Superior temporal gyrus (tissue), 1 donor: ENCODE results near the gene ZNF83.
A peak's percentile ranks its signal among the peaks of the same experiment; 100 is the strongest.
"Not testable (repeated sequence)": the region's sequence is repeated elsewhere in the genome, so short reads cannot be mapped to it uniquely, and the experiment has no call there.

Experiments used
- DNase-seq: peaks from one replicate; pipeline ENCODE4 v3.0.0-alpha.2; 2016; ENCODE audit errors: extremely low spot score

The ZNF83 gene

GRCh38 chr19:52637718-52638585 is at the start of gene ZNF83:
ZNF83 (minus strand) TSS chr19:52638355.
- peak; percentile 84 for DNase-seq

DNA sequence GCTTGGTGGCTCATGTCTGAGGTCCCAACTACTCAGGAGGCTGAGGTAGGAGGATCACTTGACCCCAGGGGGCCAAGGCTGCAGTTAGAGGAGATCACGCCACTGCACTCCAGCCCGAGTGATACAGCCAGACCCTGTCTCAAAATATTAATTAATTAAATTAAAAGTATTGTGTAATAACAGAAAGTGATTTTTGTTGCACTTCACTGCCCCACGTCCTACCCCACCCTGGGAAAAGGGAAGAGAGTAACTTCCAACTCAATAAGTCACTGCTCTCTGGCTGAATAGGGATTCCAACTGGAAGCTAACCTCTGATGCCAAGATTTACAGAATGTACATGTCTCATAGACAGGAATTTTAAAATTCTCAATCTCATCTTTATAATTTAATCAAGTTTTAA is 49.5 kb upstream of the ZNF83 start:
- DNase-seq = no peak

DNA sequence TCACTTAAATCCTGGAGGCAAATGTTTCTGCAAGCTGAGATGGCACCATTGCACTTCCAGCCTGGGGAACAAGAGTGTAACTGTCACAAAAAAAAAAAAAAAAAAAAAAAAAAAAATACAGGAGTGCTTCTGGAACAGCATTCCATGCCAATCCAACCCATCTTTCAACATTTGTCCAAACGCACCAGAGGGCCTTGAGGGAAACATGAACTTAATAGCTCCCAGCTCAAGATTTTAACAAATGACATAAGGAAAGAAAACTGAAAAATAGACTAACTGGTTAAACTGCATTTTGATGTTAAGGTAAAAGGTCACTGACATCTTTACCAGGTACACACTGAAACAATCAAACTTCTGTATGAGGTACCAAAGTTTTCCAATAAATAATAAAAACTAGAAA is 47.7 kb upstream of the ZNF83 start:
- no peak for DNase-seq

GRCh38 chr19:52681216-52681615 is 43.1 kb upstream of the ZNF83 start:
- DNase-seq = not testable (repeated sequence)

DNA sequence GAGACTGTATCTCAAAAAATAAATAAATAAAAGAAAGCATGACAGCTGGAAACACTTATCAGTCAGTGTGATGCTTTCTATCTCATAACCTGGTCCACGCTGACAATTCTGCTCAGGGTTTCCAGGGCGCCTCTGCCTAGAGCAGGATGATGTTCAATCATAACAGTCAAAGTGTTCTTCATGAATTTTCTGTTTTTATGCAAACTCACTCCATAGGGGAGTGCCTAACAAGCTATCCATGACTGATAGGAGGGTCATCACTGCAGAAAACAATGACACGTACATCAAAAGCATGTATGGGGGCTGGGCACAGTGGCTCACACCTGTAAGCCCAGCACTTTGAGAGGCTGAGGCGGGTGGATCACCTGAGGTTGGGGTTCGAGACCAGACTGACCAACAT is 41.4 kb upstream of the ZNF83 start:
- no peak for DNase-seq

- not testable (repeated sequence) for DNase-seq
These were observed 37.1 kb upstream of the ZNF83 start for GRCh38 chr19:52675239-52675638.

DNA sequence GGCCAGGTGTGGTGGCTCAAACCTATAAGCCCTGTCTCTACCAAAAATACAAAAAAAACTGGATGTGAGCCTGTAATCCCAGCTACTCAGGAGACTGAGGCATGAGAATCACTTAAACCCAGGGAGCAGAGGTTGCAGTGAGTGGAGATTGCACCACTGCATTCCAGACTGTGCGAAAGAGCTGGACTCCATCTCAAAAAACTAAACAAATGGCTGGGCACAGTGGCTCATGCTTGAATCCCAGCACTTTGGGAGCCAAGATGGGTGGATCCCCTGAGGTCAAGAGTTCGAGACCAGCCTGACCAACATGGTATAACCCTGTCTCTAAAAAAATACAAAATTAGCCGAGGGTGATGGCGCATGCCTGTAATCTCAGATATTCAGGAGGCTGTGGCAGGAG is 34.9 kb upstream of the ZNF83 start:
- DNase-seq = no peak

DNA sequence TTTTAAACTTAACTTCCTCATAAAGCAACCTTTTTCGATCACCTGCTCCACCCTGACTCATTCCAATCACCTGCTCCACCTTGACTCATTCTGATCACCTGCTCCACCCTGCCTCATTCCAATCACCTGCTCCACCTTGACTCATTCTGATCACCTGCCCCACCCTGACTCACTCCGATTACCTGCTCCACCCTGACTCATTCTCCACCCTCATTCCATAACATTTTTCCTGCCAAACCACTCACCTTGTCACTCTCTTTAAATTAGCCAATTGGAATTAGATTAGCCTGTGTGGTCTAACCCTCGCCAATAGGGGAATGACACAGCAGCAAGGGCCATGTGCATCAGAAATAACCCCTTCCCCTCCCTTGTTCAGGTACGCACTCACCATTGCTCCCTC is 31.9 kb upstream of the ZNF83 start:
- no peak for DNase-seq

DNA sequence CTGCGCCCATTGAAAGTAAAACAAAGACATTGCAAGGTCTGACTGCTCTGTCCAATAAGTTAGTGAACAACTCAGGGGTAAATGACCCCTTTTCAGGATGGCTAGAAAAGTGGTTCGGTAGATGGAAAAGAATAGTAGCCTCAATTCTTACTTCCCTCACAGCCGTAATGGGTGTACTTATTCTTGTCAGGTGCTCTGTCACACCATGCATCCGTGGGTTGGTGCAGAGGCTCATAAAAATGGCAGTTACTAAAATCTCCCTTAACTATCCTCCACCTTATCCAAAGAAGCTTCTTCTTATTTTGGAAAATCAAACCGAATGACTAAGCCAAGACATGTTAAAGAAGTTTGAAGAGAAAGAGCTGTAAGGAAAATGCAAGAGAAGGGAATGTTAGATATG is 31.4 kb upstream of the ZNF83 start:
- no peak for DNase-seq

GRCh38 chr19:52667972-52668371 is 29.8 kb upstream of the ZNF83 start:
- DNase-seq = no peak

DNA sequence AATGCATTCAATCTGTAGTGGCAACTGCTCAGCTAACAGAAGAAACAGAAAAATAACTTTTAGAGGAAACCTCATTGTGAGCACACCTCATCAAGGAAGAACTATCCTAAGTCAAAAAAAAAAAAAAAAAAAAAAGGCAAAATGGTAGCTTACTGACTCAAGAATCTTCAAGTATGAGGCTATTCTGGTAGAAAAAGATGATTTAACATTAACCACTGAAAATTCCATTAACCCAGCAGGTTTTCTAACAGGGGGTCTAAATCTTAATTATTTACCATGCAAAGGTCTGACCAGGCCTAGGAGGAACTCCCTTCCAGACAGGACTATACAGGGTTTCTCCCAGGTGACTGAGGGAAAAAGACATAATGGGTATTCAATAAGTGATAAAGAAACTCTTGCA is 28.4 kb upstream of the ZNF83 start:
- DNase-seq = no peak

DNA sequence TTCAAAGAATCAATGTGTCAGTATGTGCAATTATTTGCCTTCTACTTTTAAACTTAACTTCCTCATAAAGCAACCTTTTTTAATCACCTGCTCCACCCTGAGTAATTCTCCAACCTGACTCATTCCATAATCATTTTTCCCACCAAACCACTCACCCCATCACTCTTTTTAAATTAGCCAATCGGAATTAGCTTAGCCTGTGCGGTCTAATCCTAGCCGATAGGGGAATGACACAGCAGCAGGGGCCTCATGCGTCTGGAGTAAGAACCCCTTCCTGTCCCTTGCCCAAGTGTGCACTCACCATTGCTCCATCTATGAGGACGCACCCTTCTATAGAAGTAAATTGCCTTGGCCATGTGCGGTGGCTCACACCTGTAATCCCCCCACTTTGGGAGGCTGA is 27.4 kb upstream of the ZNF83 start:
- DNase-seq = no peak

DNA sequence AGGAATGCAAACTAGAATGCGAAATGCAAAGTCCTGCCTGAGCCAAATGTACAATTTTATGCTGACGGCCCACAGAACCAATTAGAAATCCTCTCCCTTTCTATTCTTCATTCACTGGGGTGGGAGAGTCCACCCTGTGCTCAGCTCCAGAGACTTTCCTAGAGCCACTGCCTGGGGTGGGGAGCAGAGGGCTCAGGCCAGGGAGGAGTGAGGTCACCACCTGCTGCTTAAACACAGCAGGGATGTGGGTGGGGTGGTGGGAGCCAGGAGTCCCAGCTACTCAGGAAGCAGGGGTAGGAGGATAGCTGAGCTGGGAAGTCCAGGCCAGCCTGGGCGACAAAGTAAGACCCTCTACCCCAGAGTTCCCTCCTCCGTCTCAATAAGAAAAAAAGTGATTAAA is 26.9 kb upstream of the ZNF83 start:
- no peak for DNase-seq

DNA sequence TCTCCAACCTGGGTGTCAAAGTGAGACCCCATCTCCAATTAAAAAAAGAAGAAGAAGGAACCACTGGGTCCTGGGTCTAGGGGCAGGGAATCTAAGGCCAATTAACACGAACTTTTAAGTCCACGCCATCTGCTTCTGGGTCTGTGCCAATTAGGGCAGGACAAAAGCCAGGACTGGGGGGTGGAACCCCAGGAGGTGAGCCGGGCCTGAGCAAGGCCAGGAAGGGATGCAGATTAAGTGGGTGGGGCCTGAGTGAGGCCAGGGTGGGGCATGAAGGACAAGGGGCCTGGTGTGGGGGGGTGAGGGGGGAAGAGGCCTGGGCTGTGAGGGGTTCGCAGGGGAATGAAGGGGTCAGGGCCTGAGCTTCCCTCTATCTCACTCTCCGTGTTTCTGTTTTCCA is 26.3 kb upstream of the ZNF83 start:
- no peak for DNase-seq

DNA sequence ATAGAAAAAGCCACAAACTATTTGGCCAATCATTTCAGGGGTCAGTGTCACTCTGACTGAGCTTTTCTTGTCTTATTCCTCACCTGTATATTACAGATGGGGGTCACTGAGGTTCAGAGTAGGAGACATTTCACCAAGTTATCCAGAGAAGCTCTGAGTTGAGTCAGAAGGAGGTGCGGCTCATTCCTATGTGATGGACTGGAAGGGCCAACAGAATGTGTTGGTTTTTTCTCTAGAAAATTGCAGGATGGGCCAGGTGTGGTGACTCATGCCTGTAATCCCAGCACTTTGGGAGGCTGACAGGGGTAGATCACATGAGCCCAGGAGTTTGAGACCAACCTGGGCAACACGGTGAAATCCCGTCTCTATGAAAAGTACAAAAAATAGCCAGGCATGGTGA is 24.5 kb upstream of the ZNF83 start:
- no peak for DNase-seq

- DNase-seq = no peak
These were observed 22.8 kb upstream of the ZNF83 start for GRCh38 chr19:52660981-52661380.

DNA sequence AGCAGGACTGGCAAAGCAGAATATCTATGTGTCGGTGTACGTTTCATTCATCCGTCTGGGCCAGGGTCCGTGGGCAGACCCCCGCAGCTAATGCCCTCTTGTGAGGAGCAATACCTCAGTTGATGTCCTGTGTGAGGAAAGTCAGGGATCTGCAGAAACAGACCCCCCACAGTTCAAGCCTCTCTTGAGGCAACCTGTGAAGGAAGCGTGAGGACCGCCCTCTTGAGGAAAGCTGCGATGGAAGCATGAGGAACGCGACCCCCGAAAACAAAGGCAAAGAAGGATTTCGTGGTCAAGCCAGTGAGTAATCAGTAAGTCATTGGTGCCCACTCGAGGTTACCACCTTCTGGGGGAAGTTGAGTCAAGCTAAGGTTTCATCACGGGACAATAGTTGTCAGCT is 20.9 kb upstream of the ZNF83 start:
- no peak for DNase-seq

DNA sequence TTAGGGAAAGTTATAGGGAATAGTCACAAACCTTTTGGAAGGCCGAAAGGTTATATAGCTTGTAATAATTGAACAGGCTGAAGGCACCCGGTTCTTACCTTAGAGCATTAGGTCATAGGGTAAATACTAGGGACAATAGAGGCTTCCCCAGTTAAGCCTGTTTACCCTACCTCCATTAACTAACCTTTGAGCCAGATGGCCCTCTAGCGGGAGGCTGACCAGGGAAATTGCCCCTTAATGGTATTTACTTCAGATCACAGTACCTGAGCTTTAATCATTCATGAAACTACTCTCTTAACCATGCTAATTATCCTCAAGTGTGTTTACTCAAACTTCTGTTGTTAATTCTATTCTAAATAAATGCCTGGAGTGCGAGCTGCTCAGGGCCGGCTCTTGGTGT is 20.4 kb upstream of the ZNF83 start:
- DNase-seq = no peak

- DNase-seq = no peak
These were observed 15.0 kb upstream of the ZNF83 start for GRCh38 chr19:52653161-52653560.

- no peak for DNase-seq
These were observed 13.8 kb upstream of the ZNF83 start for GRCh38 chr19:52651956-52652355.

DNA sequence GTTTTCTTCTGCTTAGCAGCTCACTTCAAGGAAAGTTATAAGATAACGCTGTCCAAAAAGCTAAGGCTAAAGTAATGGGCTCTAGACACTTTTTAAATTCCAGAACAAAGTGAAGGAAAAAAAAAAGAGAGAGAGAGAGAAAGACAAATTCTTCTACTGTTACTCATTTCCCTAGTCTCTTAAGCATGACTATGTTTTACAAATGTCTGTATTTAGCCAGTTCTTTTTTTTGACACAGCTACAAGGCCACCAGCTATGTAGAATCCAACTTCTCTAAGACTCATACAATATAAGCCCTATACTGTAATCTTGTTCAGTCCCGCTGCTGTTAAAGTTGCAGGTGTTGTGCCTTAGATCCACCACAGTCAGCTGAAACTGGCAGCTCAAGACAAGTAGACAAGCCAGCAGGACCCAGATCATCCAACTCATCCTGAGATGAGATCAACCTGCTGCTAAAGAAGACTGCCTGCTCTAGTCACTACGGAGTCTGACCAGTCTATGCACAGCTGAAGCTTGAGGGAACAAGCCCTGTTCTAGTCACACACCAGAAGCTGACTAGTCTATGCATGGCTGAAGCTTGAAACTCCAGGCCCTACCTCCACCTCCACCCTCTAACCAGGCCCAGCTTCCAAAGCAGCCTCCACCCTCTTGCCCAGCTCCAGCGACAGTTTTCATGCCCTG is 10.3 kb upstream of the ZNF83 start:
- DNase-seq = no peak

DNA sequence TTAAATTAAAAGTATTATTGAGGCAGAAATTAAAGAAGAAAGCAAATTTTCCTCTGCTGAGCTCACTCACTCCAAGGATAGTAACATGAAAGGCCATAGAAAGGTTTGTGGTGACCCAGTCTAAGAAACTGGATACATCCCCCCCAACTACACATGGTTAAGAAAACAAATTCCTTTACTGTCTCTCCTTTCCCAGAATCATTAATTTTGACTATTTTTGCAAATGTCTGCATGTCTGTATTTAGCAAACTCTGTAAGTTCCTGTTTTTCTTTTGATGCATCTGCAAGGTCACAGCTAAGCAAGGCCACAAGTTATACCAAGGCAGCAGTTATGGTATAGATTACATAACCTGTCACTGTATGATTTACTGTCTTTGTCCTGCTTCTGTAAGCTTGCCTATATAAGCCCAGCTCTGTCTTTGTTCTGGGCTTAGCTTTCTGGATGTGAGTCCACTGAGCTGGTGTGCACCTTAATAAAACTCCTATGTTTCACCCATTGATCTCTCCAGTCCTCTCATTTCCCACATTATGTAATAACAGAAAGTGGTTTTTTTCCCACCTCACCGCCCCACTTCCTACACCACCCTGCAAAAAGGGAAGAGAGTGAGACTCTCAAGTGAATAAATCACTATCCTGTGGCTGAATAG is 8.5 kb upstream of the ZNF83 start:
- no peak for DNase-seq

DNA sequence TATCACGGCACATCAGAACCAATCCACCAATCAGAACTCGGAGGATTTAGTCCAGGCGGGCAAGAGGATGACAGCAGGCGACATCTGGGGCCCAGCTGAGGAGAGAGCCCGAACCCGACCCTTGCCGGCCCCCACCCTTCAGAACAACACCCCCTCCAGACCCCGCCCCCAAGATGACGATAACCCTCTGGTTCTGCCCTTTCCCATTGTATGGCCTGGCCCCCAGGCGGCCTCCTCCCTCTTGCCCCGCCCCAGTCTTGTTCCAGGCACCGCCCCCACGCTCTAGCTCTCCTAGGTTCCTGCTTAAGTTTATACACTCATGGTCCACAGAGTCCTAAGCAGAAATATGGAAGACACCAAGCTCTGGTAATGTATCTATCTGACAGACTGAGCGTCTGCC is 2.8 kb upstream of the ZNF83 start:
- DNase-seq = no peak
